ENCODE data around the gene CCDC7.
"Not testable (repeated sequence)": the region's sequence is repeated elsewhere in the genome, so short reads cannot be mapped to it uniquely, and the experiment has no call there.

DNA sequence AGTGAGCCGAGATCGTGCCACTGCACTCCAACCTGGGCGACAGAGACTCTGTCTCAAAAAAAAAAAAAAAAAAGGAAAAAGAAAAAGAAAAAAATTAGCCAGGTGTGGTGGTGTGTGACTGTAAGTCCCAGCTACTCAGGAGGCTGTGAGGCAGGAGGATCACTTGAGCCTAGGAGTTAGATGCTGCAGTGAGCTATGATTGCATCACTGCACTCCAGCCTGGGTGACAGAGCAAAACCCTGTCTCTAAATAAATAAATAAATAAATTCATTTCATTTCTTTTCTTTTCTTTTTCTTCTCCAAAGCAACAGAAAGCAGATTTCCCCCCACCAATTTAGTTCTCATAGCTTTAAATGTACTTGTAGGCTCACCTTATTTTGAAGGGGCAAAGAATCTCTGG, 48.8 kb upstream of the CCDC7 start:
- TF ChIP-seq POLR2A (IDR thresholded peaks at IDR 0.05) = not testable (repeated sequence)
- TF ChIP-seq, protein P1, sequence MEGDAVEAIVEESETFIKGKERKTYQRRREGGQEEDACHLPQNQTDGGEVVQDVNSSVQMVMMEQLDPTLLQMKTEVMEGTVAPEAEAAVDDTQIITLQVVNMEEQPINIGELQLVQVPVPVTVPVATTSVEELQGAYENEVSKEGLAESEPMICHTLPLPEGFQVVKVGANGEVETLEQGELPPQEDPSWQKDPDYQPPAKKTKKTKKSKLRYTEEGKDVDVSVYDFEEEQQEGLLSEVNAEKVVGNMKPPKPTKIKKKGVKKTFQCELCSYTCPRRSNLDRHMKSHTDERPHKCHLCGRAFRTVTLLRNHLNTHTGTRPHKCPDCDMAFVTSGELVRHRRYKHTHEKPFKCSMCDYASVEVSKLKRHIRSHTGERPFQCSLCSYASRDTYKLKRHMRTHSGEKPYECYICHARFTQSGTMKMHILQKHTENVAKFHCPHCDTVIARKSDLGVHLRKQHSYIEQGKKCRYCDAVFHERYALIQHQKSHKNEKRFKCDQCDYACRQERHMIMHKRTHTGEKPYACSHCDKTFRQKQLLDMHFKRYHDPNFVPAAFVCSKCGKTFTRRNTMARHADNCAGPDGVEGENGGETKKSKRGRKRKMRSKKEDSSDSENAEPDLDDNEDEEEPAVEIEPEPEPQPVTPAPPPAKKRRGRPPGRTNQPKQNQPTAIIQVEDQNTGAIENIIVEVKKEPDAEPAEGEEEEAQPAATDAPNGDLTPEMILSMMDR (IDR thresholded peaks at IDR 0.05) = not testable (repeated sequence)
